GM18861 (cell line): ENCODE data around the gene LMTK2.
"Not testable (repeated sequence)": the region's sequence is repeated elsewhere in the genome, so short reads cannot be mapped to it uniquely, and the experiment has no call there.

Experiments
- ATAC-seq: cut with Tn5 transposase; IDR thresholded peaks from one replicate; pipeline ENCODE4 v1.9.1; 2021; ENCODE audit not compliant: unreplicated experiment

The LMTK2 gene

GRCh38 chr7:98215561-98216495, 109.2 kb downstream of the LMTK2 start:
- ATAC-seq: no peak

GRCh38 chr7:98216941-98217622, 110.4 kb downstream of the LMTK2 start:
- ATAC-seq: no peak

- ATAC-seq: no peak
Measured at GRCh38 chr7:98217623-98218582, 111.2 kb downstream of the LMTK2 start.

GRCh38 chr7:98219382-98219781, 112.7 kb downstream of the LMTK2 start:
- ATAC-seq: not testable (repeated sequence)

GRCh38 chr7:98221611-98222532, 115.2 kb downstream of the LMTK2 start:
- ATAC-seq: no peak

- no peak for ATAC-seq
Measured at GRCh38 chr7:98222533-98223195, 116.0 kb downstream of the LMTK2 start.

GRCh38 chr7:98223351-98223897, 116.8 kb downstream of the LMTK2 start:
- no peak for ATAC-seq

- ATAC-seq: no peak
Measured at GRCh38 chr7:98223898-98224700, 117.4 kb downstream of the LMTK2 start.

GRCh38 chr7:98224701-98225181, 118.1 kb downstream of the LMTK2 start:
- no peak for ATAC-seq

GRCh38 chr7:98225913-98226614, 119.4 kb downstream of the LMTK2 start:
- ATAC-seq: no peak

- ATAC-seq: no peak
Measured at GRCh38 chr7:98227939-98228338, 121.3 kb downstream of the LMTK2 start.

GRCh38 chr7:98228801-98229200, 122.1 kb downstream of the LMTK2 start:
- ATAC-seq: no peak

GRCh38 chr7:98229441-98229840, 122.8 kb downstream of the LMTK2 start:
- no peak for ATAC-seq

- ATAC-seq: no peak
Measured at GRCh38 chr7:98229991-98230745, 123.5 kb downstream of the LMTK2 start.

GRCh38 chr7:98230746-98231471, 124.2 kb downstream of the LMTK2 start:
- ATAC-seq: no peak
